K562 (cell line): ENCODE results near the gene AGPAT4. TPM values are rescaled to one million over a fixed set of nuclear protein-coding genes. Genes with fewer than 3 reads are reported as not detected.

Experiments
- ATAC-seq: fragments of 200-7000 bp; cut with Tn5 transposase; 3 replicates; pipeline ENCODE4 v1.9.1; 2020; ENCODE audit warnings: moderate library complexity
- BruUV-seq: library from RNA; stranded (reverse); fragments of 400-500 nt; replicated peaks from 2 replicates; lab custom pipeline; 2021; lab: Mats Ljungman, UMichigan
- CTCF ChIA-PET: fragments of 300-600 bp; formaldehyde crosslinking; extraction: SDS; loops from one replicate; lab custom pipeline; 2021; ENCODE audit warnings: low intra/inter-chr PET ratio; lab: Yijun Ruan, JAX
- POLR2A ChIA-PET: fragments of 300-600, 350-650 bp; sonication (Branson Sonifier 250); formaldehyde crosslinking; extraction: SDS; loops from one replicate; lab custom pipeline; 2021; ENCODE audit warnings: antibody characterized with exemption, inconsistent platforms; lab: Yijun Ruan, JAX
- DNase-seq, 4 experiments: peaks; one replicate each; pipeline versions ENCODE4 v3.0.0 to v3.0.0-alpha.2; 2011 to 2018; ENCODE audit warnings: low spot score in 3 of 4, mixed read lengths in 3 of 4; ENCODE audit errors: extremely low read depth in 1 of 4
- FAIRE-seq: peaks from 2 replicates; lab custom pipeline; 2011; peaks lifted over from hg19 to GRCh38; lab: Jason Lieb, UNC
- H2AFZ ChIP-seq: 2 replicates; pipeline ENCODE4 v1.6.0; 2011; ENCODE audit warnings: low read depth, low read length, control low read depth, inconsistent platforms
- H3K27ac ChIP-seq: fragments of 200-600 bp; 3 replicates; pipeline ENCODE4 v1.8.0; 2011; ENCODE audit warnings: low read depth, mild to moderate bottlenecking, control low read depth, inconsistent platforms, low read length, moderate library complexity, mixed read lengths; ENCODE audit errors: extremely low read depth
- H3K27me3 ChIP-seq, 2 experiments: fragments of 300-600 bp in 1 of 2; 2 replicates in 1 of 2; 3 replicates in 1 of 2; pipeline versions ENCODE4 v1.6.0 to v1.8.0; 2011; ENCODE audit warnings: inconsistent platforms in 2 of 2, low read length in 2 of 2, mild to moderate bottlenecking in 1 of 2, mixed read lengths in 1 of 2, moderate library complexity in 1 of 2; ENCODE audit not compliant: control insufficient read depth in 2 of 2, insufficient read depth in 2 of 2
- H3K36me3 ChIP-seq: fragments of 300-600 bp; 3 replicates; pipeline ENCODE4 v1.8.0; 2011; ENCODE audit warnings: mild to moderate bottlenecking, low read length, inconsistent platforms; ENCODE audit not compliant: control insufficient read depth, insufficient read depth
- H3K4me1 ChIP-seq, 2 experiments: fragments of 200-600 bp in 1 of 2; replicated peaks in 1 of 2; 2 replicates in 1 of 2; 3 replicates in 1 of 2; pipeline versions ENCODE4 v1.5.1 to v1.8.0; 2011; ENCODE audit warnings: inconsistent platforms in 2 of 2, low read length in 2 of 2, mild to moderate bottlenecking in 1 of 2, mixed read lengths in 1 of 2, moderate library complexity in 1 of 2; ENCODE audit not compliant: control insufficient read depth in 2 of 2, insufficient read depth in 2 of 2
- H3K4me2 ChIP-seq: 2 replicates; pipeline ENCODE4 v1.6.1; 2011; ENCODE audit warnings: low read length, control low read depth, inconsistent platforms, mixed read lengths; ENCODE audit not compliant: insufficient read depth
- H3K4me3 ChIP-seq: fragments of 200-600 bp; sonication (generic), shearing (Covaris generic); 2 replicates; pipeline ENCODE4 v1.5.1; 2016; ENCODE audit warnings: control low read depth, inconsistent platforms
- H3K79me2 ChIP-seq: fragments of 200-600 bp; 3 replicates; pipeline ENCODE4 v1.8.0; 2011; ENCODE audit warnings: low read length, inconsistent platforms; ENCODE audit not compliant: control insufficient read depth, insufficient read depth
- H3K9ac ChIP-seq, 2 experiments: 2 replicates each; pipeline versions ENCODE4 v1.6.0 to v1.6.1; 2011; ENCODE audit warnings: low read depth in 2 of 2, low read length in 2 of 2, control low read depth in 1 of 2, inconsistent platforms in 1 of 2, mild to moderate bottlenecking in 1 of 2, mixed read lengths in 1 of 2; ENCODE audit not compliant: insufficient read depth in 1 of 2
- H3K9me1 ChIP-seq: one replicate; pipeline ENCODE4 v1.6.0; 2011; ENCODE audit warnings: inconsistent platforms, mild to moderate bottlenecking, low read length, moderate library complexity; ENCODE audit not compliant: control insufficient read depth, insufficient read depth
- H3K9me3 ChIP-seq: replicated peaks from 2 replicates; pipeline ENCODE4 v1.5.1; 2011; ENCODE audit warnings: low read depth, low read length, inconsistent platforms; ENCODE audit not compliant: control insufficient read depth, insufficient read depth
- H4K20me1 ChIP-seq: replicated peaks from 2 replicates; pipeline ENCODE4 v1.6.1; 2011; ENCODE audit warnings: low read length, inconsistent platforms, mixed read lengths; ENCODE audit not compliant: control insufficient read depth, insufficient read depth
- CCAR2 ChIP-seq: fragments of 200-400 bp; formaldehyde crosslinking; IDR thresholded peaks from 2 replicates; pipeline ENCODE4 v1.6.1; 2017; ENCODE audit warnings: mild to moderate bottlenecking, low read depth, low read length
- POLR2G ChIP-seq: fragments of 200-400 bp; formaldehyde crosslinking; IDR thresholded peaks from 2 replicates; pipeline ENCODE4 v1.6.1; 2017; ENCODE audit warnings: low read depth, mild to moderate bottlenecking, antibody characterized with exemption, low read length, moderate library complexity
- RAD21 ChIP-seq, 2 experiments: fragments of 250-450 bp in 1 of 2; fragments of 450-650 bp in 1 of 2; sonication (Bioruptor Pico) in 1 of 2; formaldehyde crosslinking in 1 of 2; IDR thresholded peaks in 1 of 2; conservative IDR thresholded peaks in 1 of 2; 2 replicates each; pipeline versions ENCODE4 v1.4.0 to v1.8.0; 2020 to 2022; ENCODE audit warnings: mild to moderate bottlenecking in 2 of 2, moderate library complexity in 1 of 2
- REST ChIP-seq, 2 experiments: fragments of 450-650 bp; formaldehyde crosslinking in 1 of 2; IDR thresholded peaks; 2 replicates each; pipeline versions ENCODE4 v1.4.0 to v1.6.1; 2014 to 2020; ENCODE audit warnings: mild to moderate bottlenecking in 2 of 2, borderline replicate concordance in 1 of 2, low read depth in 1 of 2
- U2AF2 ChIP-seq: fragments of 200-400 bp; formaldehyde crosslinking; optimal IDR thresholded peaks from 2 replicates; pipeline ENCODE3; 2017; ENCODE audit warnings: low read depth, mild to moderate bottlenecking, low read length
- WGBS: fragments of 100-300 bp; shearing (Covaris generic); methylation state at CpG from one replicate; pipeline ENCODE4 v1.1.6; 2016; ENCODE audit warnings: low coverage, mixed read lengths; ENCODE audit not compliant: insufficient coverage; ENCODE audit errors: missing lambda C conversion rate; 5-methylcytosine and 5-hydroxymethylcytosine counted together
- in situ Hi-C: fragments of 300-500 bp; cut with MboI; formaldehyde crosslinking; loops from 4 replicates; pipeline ENCODE4 v1.15.0; 2018; ENCODE audit warnings: inconsistent platforms, mixed read lengths
- intact Hi-C: fragments of 100-400 bp; cut with micrococcal nuclease; formaldehyde crosslinking; loops from 2 replicates; pipeline ENCODE4 v1.14.2; 2022
- polyA plus RNA-seq, 8 experiments: library from polyadenylated mRNA; depleted of rRNA in 4 of 8; stranded (reverse) in 5 of 8; unstranded in 3 of 8; fragments of >200 nt; fragmentation: Nextera tagmentation in 2 of 8; fragmentation: Illumina TruSeq in 1 of 8; extraction: Ambion mirVana in 2 of 8; extraction: Trizol in 1 of 8; gene quantifications; 2 replicates each; pipeline versions ENCODE4 v1.2.1 to v1.2.3, GENCODE V29; 2011 to 2014; ENCODE audit warnings: inconsistent platforms in 1 of 8, missing spikeins in 1 of 8
- total RNA-seq, 7 experiments: library from RNA; depleted of rRNA in 6 of 7; stranded (reverse); fragments of >200 nt in 6 of 7; fragmentation: Illumina TruSeq in 2 of 7; extraction: Trizol in 2 of 7; gene quantifications; 2 replicates each; pipeline versions ENCODE4 v1.2.1 to v1.2.3, GENCODE V29; 2011 to 2021; ENCODE audit warnings: low replicate concordance in 1 of 7
- TF ChIP-seq, protein P1 (sequence below), 3 experiments: IDR thresholded peaks in 2 of 3; conservative IDR thresholded peaks in 1 of 3; 2 replicates each; pipeline ENCODE4 v1.5.1; 2011 to 2012; ENCODE audit warnings: low read length in 3 of 3, mild to moderate bottlenecking in 3 of 3, control low read depth in 2 of 3, improper control_type of control experiment in 1 of 3, inconsistent platforms in 1 of 3, low read depth in 1 of 3, mixed read lengths in 1 of 3, moderate library complexity in 1 of 3; ENCODE audit not compliant: insufficient read depth in 2 of 3

The AGPAT4 gene
- total and polyA plus RNA-seq, 9 of the 15 experiments (the other 6 are each of a cell fraction or from before 2014, with no cell fraction given), result 2.2 to 15.0 (median 5.7) TPM

GRCh38 chr6:161100072-161100471, 173.8 kb downstream of the AGPAT4 start:
- Histone ChIP-seq H3K79me2 (no peaks in the 10 kb centered on the region), H3K27me3 (no peaks in the 10 kb centered on the region), H4K20me1 (no peaks in the 10 kb centered on the region), H3K27ac (no peak overlapping the region), H3K9me1 (no peaks in the 10 kb centered on the region), H3K4me3 (no peak overlapping the region), H3K4me1 (0 out of 5 replicates have a peak, but pooled peaks cover 0 to 3% of the 10 kb centered on the region in 2 experiments), H2AFZ (no peak overlapping the region), H3K9me3 (no peaks in the 10 kb centered on the region), H3K4me2 (no peak overlapping the region), H3K36me3 (peaks cover 88% of the 10 kb centered on the region), H3K9ac (peak overlapping the region in 1 of 2 experiments; percentile 38; a peak in 1 of 4 replicates)
- POLR2A ChIA-PET, result interaction anchor here (0.6 kb wide), 1 partner anchor 72 kb away, joined by 3 read pairs; no protein-coding TSS in a partner anchor
- BruUV-seq, result no TSS peak
- TF ChIP-seq, protein P1, sequence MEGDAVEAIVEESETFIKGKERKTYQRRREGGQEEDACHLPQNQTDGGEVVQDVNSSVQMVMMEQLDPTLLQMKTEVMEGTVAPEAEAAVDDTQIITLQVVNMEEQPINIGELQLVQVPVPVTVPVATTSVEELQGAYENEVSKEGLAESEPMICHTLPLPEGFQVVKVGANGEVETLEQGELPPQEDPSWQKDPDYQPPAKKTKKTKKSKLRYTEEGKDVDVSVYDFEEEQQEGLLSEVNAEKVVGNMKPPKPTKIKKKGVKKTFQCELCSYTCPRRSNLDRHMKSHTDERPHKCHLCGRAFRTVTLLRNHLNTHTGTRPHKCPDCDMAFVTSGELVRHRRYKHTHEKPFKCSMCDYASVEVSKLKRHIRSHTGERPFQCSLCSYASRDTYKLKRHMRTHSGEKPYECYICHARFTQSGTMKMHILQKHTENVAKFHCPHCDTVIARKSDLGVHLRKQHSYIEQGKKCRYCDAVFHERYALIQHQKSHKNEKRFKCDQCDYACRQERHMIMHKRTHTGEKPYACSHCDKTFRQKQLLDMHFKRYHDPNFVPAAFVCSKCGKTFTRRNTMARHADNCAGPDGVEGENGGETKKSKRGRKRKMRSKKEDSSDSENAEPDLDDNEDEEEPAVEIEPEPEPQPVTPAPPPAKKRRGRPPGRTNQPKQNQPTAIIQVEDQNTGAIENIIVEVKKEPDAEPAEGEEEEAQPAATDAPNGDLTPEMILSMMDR (IDR thresholded peaks at IDR 0.05 in 2 of 3, conservative IDR thresholded peaks at IDR 0.05 in 1 of 3; ENCODE audit: insufficient read depth in 2 of 3, low read depth in 1 of 3, low read length in 3 of 3), result peak in 2 of 3 experiments; percentile 27; a peak in 2 of 6 replicates
- peak in 1 of 2 experiments; percentile 53; a peak in 2 of 4 replicates for TF ChIP-seq RAD21 (CRISPR knock-in tag; conservative IDR thresholded peaks at IDR 0.05 in 1 of 2, IDR thresholded peaks at IDR 0.05 in 1 of 2)
- TF ChIP-seq U2AF2, result no peak
- TF ChIP-seq CCAR2, result no peak
- TF ChIP-seq REST (IDR thresholded peaks at IDR 0.05; ENCODE audit: borderline replicate concordance), result no peak
- TF ChIP-seq REST (CRISPR knock-in tag; IDR thresholded peaks at IDR 0.05; ENCODE audit: low read depth), result no peak
- TF ChIP-seq POLR2G, result 0 out of 2 replicates have a peak, but pooled peaks have one; percentile 10
- intact Hi-C loops (loop anchor here (5.0 kb wide), 3 partner anchors 108 to 348 kb away; partner anchors contain the start of gene MAP3K4), in situ Hi-C loops (no loop called here)
- WGBS, result 82% methylated on average over 8 of the region's 8 CpGs
- ATAC-seq (peak; percentile 59), FAIRE-seq (no peak), DNase-seq (no peak)
- CTCF ChIA-PET, result interaction anchor here (1.4 kb wide), 1 partner anchor 274 kb away, joined by 4 read pairs; no protein-coding TSS in a partner anchor
